ENCODE results near the gene SLC30A3. TPM values are rescaled to one million over a fixed set of nuclear protein-coding genes. Genes with fewer than 3 reads are reported as not detected.
A peak's percentile ranks its signal among the peaks of the same experiment; 100 is the strongest.

The SLC30A3 gene
- total and polyA plus RNA-seq, 12 donors: 4.3 to 35.8 (median 10.4) TPM

DNA sequence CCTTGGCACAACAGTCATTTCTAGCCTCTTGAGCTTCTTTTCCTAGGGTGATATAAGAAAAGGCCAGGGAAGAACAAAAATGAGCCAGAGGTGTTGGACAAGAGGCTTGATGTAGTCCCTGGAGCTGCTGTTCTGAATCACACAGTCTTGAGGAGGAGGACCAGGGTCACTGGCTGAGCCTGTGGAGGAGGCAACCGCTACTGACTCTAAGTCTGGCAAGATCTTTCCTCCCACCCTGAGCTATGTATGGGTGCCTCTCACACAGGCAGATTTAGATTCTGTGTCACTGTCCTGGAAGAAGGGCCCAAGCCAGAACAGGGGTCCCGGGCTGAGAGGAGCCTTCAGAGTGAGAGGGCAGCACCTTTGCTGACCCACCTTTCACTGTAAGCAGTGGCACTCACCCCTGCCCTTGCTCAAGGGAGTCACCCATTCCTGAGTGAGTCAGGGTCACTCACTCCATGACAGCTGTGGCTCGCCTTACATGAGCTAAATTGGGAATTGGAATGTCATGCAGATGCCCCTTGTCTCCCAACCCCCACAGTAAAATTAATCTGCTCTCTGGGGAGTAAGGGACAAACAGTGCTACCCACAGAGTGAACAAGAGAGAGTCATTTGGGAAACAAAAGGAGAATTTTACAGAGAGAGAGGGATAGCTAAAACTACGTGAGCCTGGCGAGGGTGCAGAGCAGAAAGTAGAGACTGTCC is 19.2 kb upstream of the SLC30A3 start, which contains the start of gene TRIM54:
TRIM54 (plus strand) TSS at position 575 of the 705 bp plus-strand sequence. CDS start 303 bp downstream, outside the sequence.
- H3K36me3 ChIP-seq: no peaks in the 10 kb centered on the region
- ATAC-seq (peak; percentile 75 to 91 (median 88)), DNase-seq (peak in 1 of 2 donors; percentile 63)
- intact Hi-C loops (cut with DNase I): loop anchor here in 8 of 10 donors (1.0 to 10.0 kb wide), 9 partner anchors 21 to 320 kb away; no protein-coding TSS in a partner anchor
- peaks cover 0 to 32% (median 18%) of the 10 kb centered on the region in 9 donors for H3K4me1 ChIP-seq
- TF ChIP-seq, protein P1, sequence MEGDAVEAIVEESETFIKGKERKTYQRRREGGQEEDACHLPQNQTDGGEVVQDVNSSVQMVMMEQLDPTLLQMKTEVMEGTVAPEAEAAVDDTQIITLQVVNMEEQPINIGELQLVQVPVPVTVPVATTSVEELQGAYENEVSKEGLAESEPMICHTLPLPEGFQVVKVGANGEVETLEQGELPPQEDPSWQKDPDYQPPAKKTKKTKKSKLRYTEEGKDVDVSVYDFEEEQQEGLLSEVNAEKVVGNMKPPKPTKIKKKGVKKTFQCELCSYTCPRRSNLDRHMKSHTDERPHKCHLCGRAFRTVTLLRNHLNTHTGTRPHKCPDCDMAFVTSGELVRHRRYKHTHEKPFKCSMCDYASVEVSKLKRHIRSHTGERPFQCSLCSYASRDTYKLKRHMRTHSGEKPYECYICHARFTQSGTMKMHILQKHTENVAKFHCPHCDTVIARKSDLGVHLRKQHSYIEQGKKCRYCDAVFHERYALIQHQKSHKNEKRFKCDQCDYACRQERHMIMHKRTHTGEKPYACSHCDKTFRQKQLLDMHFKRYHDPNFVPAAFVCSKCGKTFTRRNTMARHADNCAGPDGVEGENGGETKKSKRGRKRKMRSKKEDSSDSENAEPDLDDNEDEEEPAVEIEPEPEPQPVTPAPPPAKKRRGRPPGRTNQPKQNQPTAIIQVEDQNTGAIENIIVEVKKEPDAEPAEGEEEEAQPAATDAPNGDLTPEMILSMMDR (IDR thresholded peaks at IDR 0.05): no peak
- H3K27ac ChIP-seq: peak within 1 kb of the TSS; percentile 85 to 97 (median 92)
- WGBS, 2 donors: 27 to 36% methylated on average over 5 of the region's 5 CpGs
- peaks cover 0 to 15% (median 4%) of the 10 kb centered on the region in 7 donors for H3K27me3 ChIP-seq
- H3K4me3 ChIP-seq: peak within 1 kb of the TSS; percentile 30 to 69 (median 56)
- no peaks in the 10 kb centered on the region for H3K9me3 ChIP-seq

DNA sequence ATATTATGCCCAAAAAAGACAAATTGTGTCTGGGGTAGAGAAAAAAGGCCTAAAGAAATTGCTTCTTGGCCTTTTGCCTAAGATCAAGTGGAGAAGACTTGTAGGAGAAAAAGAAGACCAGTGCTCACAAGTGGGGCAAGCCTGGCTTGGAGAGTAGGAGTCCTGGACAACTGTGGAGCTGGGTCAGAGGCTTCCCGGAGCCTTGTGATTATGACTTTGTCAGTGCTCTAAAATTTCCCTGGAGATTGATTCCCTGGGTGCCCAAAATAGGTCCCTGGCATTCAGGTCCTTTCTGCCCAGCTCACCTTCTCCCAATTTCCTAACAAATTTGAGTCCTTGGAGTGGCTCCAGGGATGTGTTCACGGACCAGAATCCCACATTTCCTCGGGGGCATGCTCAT is 18.6 kb upstream of the SLC30A3 start:
- 51 to 54% methylated on average over 3 of the region's 3 CpGs for WGBS, 2 donors

DNA sequence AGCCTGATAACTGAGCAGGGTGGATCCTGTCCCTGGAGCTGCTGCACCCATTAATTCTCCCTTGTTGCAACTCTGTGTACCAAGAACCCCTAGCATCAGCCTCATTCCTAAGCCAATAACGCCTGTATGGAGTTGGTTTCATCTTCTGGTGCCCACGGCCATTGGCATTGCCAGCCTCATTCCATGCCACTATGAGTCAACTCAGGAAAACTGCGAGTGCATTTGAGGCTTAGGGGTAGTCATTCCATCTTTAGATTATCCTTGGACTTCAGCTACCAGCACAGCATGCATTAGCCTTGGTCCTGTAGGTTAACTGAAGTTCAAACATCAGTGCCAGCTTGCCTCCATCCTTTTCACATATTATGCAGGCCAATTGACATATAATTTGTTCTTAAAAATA is 18.0 kb upstream of the SLC30A3 start:
- Histone ChIP-seq H3K27ac (peak overlapping the region; percentile 85 to 97 (median 92)), H3K27me3 (peaks cover 0 to 16% (median 4%) of the 10 kb centered on the region in 7 donors), H3K36me3 (no peaks in the 10 kb centered on the region), H3K4me1 (peaks cover 0 to 26% (median 15%) of the 10 kb centered on the region in 9 donors), H3K4me3 (no peak overlapping the region), H3K9me3 (no peaks in the 10 kb centered on the region)
- TF ChIP-seq, protein P1 (IDR thresholded peaks at IDR 0.05): no peak
- ATAC-seq (no peak), DNase-seq (no peak)
- intact Hi-C loops (cut with DNase I): loop anchor here in 8 of 10 donors (1.0 to 10.0 kb wide), 10 partner anchors 22 to 319 kb away; no protein-coding TSS in a partner anchor
- WGBS, 2 donors: 72 to 83% methylated on average over 3 of the region's 3 CpGs

More for the DNA sequence above, 18.6 kb upstream of the SLC30A3 start:
- H3K4me1 ChIP-seq: peaks cover 0 to 26% (median 15%) of the 10 kb centered on the region in 9 donors
- ATAC-seq: peak in 6 of 8 donors; percentile 10 to 58 (median 22)
- TF ChIP-seq, protein P1 (IDR thresholded peaks at IDR 0.05): no peak
- DNase-seq: no peak
- intact Hi-C loops (cut with DNase I): loop anchor here in 8 of 10 donors (1.0 to 10.0 kb wide), 9 partner anchors 21 to 319 kb away; no protein-coding TSS in a partner anchor
- H3K27ac ChIP-seq: peak overlapping the region; percentile 85 to 97 (median 92)
- no peaks in the 10 kb centered on the region for H3K36me3 ChIP-seq
- H3K4me3 ChIP-seq: peak overlapping the region in 1 of 10 donors; percentile 62
- peaks cover 0 to 16% (median 4%) of the 10 kb centered on the region in 7 donors for H3K27me3 ChIP-seq
- H3K9me3 ChIP-seq: no peaks in the 10 kb centered on the region

DNA sequence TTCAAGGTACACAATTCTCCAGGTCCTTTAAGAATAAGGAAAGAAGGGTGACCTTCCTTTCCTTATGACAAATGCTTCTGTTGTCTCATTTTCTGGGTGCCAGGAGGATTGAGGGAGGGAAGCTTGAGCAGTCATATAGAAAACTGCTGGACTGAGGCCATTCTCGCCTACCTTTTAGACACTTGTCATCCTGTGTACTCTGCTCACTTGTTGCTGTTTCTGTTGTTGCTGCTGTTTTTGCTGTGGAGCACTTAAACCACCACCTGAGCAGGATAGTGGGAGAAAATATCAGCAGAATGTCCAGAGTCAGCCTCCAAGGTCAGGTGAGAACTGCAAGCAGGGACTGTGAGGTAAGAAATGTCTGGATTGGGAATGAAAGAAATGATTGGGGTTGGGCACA is 15.2 kb upstream of the SLC30A3 start:
- no peaks in the 10 kb centered on the region for H3K36me3 ChIP-seq
- no peak for DNase-seq
- H3K9me3 ChIP-seq: no peaks in the 10 kb centered on the region
- TF ChIP-seq, protein P1 (IDR thresholded peaks at IDR 0.05): no peak
- H3K27me3 ChIP-seq: peaks cover 0 to 16% (median 3%) of the 10 kb centered on the region in 7 donors
- H3K4me1 ChIP-seq: peaks cover 0 to 42% (median 23%) of the 10 kb centered on the region in 9 donors
- intact Hi-C loops (cut with DNase I): loop anchor here in 2 of 10 donors (2.0 kb wide), 1 partner anchor 179 kb away; no protein-coding TSS in a partner anchor
- H3K27ac ChIP-seq: no peak overlapping the region
- H3K4me3 ChIP-seq: no peak overlapping the region
- 62 to 85% methylated on average over 1 of the region's 1 CpG for WGBS, 2 donors
- ATAC-seq: no peak
